ENCODE results near the gene LMLN.
"Not testable (repeated sequence)": the region's sequence is repeated elsewhere in the genome, so short reads cannot be mapped to it uniquely, and the experiment has no call there.

LMLN gene

DNA sequence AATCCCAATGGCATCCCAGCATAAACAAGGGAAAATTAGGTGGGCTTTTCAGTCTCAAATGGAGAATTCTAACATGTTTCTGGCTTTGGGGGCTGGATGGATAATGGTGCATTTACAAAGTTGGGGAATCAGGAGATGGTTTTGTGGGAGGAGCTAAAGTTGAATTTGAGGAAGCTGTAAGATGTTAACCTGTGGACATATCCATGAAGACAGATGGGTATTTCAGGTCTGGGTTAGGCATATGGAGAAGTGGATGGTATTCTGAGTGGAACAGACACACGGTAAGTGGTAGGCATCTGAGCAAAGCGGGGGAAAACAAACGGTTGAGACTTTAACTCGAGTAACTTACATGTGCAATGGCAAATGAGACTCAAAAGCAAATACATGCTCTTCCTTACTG, 1.7 kb upstream of the LMLN start:
- no peak for DNase-seq

DNA sequence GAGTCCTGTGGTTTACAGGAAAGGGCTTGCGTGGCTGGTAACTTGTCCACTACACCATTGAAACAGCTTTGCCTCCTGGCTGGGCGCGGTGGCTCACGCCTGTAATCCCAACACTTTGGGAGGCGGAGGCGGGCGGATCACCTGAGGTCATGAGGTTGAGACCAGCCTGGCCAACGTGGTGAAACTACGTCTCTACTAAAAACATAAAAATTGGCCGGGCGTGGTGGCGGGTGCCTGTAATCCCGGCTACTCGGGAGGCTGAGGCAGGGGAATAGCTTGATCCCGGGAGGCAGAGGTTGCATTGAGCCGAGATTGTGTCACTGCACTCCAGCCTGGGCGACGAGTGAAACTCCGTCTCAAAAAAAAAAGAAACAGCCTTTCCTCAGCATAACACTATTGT, 1.2 kb upstream of the LMLN start:
- DNase-seq = not testable (repeated sequence)

DNA sequence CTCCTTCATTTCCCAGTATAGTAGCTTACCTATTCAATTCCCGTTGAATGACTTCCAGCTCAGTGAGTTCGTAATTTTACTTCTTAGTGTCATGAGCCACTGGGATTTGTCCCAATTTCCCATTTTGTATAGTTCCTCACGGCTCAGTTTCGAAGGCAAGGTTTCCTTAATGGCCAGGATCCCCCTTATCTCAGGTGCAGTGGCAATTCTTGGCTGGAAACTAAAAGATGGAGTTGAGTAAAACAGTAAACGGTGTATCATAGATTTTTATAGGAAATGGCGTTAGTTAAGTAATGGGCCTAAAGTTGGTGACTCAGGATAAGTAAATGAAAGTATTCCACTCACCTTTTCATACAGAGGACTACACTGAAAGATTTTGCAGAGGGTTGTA, 522 bp upstream of the LMLN start:
- no peak for DNase-seq

DNA sequence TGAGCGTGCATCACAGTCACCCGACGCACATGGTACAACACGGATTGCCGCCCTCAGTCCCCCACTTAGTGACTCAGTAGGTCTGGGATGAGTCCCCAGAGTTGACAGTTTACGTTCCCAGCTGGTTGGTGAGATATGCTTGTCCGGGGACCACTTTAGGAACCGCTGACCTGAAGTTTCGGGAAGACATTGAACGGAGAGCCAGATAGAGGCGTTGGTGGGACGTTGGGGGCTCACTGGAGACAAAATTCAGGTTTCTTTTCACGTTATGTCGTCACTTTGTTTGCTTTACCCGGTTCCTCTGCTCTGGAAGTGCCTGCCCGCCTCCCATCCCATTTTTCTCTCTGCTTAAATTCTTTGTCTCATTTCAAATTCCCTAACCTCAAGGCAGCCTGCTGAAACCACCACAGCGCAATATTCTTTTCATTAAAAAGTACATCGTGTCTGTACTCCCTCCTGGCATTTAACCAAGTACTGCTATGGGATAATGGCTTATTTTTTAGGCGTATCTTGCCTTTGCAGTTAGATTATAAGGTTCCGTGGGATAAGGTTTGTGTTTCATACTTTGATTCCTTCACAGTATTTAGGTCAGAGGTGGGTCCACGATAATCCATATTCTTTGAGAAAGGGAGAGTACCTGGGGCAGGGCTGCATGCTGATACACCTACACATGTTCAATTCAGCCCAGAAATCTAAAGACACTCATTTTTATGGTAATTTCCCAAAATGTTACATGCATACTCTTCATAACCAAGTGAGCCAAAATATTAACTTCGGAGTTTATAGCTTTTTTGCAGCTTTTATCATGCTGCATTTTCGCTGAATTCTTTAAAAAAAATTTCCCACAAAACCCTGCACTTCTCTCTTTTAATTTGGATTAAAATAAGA, 921 bp downstream of the LMLN start:
- no peak for DNase-seq

DNA sequence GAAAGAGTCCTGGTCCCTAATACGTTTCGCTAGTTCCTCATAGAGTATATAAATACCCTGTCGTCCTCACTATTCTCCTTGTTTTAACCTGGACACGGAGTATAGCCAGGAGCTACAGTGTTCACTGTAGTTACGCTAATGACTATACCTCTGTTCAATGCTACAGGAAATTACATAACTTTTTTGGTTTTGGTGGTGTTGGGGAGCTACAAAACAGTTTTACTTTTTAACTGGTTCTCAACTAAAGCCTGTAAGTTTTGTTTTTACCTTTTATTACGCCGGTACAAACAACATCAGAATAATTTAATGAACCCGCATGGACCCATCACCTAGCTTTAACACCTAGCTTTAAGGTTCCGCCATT, 1.5 kb downstream of the LMLN start:
- no peak for DNase-seq

DNA sequence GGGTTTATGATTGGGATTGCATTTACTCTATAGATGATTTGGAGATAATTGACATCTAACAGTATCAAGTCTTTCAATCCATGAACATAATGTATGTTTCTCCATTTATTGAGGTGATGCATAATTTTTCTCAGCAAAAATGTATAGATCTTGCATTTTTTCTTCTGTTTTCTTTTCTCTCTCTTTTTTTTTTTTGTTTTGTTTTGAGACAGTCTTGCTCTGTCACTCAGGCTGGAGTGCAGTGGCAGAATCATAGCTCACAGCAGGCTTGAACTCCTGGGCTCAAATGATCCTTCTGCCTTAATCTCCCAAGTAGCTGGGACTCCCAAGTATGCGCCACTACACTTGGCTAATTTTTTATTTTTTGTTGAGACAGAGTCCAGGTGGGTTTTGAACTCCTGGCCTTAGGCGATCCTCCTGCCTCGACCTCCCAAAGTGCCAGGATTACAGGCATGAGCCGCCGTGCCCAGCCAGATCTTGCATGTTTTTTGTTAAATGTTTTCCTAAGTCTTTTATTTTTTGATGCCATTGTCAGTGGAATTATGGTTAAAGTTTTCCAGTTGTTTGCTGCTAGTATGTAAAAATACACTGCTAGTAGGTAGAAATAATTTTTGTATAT, 3.1 kb downstream of the LMLN start:
- DNase-seq = no peak

DNA sequence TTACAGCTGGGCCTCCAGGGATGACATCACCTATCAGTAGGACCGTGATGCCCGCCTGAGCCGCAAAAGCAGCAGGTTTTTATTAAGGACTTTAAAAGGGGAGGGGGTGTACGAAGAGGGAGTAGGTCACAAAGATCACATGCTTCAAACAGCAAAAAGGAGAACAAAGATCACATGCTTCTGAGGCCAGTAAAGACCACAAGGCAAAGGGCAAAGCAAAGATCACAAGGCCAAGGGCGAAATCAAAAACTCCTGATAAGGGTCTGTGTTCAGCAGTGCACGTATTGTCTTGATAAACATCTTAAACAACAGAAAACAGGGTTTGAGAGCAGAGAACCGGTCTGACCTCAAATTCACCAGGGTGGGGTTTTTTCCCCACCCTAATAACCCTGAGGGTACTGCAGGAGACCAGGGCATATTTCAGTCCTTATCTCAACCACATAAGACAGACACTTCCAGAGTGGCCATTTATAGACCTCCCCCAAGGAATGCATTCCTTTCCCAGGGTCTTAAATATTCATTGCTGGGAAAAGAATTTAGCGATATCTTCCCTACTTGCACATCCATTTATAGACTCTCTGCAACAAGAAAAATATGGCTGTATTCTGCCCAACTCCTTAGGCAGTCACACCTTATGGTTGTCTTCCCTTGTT, 7.4 kb downstream of the LMLN start:
- not testable (repeated sequence) for DNase-seq

DNA sequence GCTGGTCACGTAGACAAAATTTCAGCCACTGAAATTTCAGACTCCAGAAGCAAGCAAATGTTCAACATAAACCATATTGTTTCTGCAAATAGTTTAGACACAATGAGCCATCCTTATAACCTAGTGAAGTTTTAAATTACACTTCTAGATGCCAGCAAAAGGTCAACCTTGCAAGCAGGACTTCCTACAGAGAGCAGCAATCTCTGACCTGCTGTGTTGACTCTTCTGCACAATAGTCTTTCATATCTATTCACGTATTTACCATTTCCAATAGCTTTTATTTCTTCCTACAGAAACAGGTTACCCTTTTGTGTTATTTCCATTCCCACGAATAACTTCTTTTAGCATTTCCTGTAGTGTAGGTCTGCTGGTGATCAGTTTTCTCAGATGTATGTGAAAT, 10.6 kb downstream of the LMLN start:
- no peak for DNase-seq

DNA sequence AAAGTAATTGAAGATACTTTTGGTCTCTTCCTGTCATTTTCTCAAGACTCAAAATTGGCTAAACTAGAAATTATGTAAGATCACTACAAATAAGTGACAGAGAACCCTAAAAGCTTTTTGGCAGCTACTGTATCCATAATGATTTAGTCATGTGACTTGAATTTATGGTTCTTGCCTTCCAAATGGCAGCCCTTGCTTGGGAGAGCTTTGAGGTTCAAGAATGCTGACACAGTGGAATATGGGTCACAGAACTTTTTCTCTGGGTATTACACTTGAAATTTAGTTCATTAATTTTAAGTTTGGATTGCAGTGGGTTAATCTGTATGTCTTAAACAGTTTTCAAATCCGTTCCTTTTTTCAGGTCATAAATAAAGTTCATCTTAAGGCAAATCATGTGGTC, 14.0 kb downstream of the LMLN start:
- no peak for DNase-seq

DNA sequence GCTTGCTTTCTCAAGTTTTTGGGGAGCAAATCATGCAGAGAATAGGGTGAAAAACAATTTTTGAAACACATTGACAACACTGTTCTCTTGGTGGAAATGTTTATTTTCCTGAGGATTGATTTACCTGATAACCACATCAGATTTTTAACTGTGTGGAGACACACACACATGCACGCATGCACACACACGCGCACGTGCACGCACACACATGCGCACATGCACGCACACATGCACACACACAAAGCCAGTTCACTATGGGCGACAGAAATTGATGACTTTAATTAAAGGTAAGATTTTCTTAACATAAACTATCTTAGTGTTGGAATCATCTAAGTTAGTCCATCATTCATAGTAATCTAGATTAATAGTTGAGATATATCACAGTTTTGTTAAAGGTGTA, 15.3 kb downstream of the LMLN start:
- no peak for DNase-seq

DNA sequence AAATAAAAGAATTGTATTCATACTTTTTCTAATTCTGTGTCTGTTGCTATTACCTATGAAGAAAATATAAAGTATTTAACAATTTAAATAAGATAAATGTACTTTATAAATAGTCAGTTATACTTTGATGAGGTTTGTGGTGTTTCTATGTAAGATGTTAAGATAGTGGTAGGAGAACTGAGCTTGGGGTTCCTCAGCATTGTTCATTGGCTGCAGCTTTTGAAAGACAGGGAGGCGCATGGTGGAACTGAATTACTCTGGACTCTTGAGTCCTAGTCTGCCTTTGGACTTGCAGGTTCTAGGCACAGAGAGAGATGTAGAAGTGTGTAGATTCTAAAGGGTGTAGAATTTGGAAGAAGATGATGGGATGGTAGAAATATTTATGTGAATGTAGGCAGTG, 23.1 kb downstream of the LMLN start:
- no peak for DNase-seq

DNA sequence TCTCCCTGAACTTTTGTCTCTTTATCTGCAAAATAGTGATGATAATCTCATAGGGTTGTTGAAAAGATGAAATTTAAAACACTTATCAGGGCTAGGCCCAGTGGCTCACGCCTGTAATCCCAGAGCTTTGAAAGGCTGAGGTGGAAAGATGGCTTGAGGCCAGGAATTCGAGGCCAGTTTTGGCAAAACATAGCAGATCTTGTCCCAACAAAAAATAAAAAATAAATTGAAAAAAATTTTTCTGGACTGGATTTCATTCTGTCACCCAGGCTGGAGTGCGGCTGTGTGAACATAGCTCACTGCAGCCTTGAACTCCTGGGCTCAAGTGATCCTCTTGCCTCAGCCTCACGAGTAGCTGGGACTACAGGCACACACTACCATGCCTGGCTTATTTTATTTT, 29.6 kb downstream of the LMLN start:
- no peak for DNase-seq

DNA sequence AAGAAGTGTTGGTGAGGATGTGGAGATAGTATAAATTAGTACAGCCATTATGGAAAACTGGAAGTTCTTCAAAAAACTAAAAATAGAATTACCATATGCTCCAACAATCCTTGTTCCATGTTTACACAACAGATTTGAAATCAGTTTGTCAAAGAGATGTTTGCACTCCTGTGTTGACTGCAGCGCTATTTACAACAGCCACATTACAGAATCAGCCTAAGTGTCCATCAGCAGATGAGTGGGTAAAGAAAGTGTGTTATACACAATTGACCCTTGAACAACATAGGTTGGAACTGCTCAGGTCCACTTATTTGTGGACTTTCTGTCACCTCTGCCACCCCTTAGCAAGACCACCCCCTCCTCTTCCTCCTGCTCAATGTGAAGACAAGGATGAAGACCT, 34.7 kb downstream of the LMLN start:
- DNase-seq = no peak

DNA sequence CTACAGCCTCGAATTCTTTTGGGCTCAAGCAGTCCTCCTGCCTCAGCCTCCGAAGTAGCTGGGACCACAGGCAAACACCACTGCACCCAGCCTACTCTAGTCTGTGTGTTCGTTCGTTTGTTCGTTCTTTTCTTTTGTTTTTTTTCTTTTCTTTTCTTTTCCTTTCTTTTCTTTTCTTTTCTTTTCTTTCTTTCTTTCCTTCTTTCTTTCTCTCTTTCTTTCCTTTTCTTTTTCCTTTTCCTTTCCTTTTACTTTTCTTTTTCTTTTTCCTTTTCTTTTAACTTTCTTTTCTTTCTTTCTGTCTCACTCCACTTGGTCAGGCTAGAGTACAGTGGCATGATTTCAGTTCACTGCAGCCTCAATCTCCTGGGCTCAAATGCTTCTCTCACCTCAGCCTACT, 36.8 kb downstream of the LMLN start:
- DNase-seq = no peak

DNA sequence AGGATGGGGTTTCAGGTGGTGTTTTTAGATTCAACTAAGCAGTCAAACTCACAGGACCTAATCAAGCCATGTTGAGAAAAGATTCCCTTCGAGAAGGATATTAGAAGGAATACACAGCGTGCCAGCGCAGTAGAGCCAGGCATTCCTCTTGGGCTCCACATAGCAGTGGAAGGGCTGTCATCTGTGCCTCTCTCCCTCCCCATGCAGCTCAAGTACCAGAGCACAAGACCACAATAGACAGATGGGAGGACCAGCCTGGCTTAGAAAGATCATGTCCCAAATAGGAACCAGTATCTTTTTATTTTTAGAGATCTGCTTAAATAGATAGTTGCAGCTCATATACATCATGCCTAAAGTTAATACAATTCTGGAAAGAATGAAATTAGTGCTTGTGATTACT, 37.9 kb downstream of the LMLN start:
- no peak for DNase-seq

DNA sequence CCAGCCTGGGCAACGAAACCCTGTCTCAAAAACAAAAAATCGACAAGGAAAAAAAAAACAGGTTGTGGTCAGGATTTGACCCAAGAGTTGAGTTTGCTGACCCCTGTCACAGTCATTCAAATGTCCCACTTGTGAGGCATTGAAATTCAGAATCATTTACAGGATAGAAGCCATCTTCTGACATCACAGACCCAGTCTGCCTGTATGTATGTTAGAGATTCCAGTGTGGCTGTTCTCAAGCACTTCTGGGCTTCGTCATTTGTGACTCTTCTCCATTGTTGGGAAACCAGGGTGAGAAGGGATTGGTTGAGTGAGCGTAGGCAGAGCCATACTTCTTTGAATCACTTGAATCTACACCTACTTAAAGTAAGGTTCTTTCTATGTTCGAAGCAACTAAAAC, 57.1 kb downstream of the LMLN start:
- no peak for DNase-seq

DNA sequence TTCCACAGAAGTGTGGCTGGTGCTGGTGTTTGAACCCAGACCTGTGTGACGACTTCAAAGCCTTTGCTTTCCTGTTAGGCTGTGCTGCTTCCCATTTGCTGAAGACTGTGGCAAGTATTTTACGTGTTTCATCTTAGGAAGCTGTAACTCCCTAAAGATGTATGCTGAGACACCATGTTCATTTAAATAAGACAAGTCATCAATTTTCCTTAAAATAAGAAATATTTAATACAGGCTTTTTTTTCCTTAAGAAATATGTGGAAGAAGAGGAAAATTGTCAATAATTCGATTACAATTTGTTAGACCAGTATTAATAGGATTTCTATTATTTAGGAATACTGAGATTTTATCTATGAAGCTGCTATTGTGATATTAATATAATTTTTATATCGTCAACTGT, 58.4 kb downstream of the LMLN start:
- DNase-seq = no peak

DNA sequence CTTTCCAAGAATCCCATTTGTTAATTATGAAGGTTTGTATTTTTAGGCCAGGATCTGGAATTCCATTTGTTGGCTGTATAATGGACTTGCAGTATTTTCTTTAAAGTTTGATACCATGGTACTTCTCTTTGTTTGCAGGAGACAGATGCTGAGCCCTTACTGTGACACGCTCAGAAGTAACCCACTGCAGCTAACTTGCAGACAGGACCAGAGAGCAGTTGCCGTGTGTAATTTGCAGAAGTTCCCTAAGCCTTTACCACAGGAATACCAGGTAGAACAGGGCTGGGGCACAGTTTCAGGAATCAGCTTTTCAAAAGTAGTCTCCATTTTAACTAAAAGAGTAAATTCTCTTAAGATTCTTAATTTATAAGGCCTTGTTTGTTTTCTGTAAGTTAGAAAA, 59.1 kb downstream of the LMLN start:
- no peak for DNase-seq

DNA sequence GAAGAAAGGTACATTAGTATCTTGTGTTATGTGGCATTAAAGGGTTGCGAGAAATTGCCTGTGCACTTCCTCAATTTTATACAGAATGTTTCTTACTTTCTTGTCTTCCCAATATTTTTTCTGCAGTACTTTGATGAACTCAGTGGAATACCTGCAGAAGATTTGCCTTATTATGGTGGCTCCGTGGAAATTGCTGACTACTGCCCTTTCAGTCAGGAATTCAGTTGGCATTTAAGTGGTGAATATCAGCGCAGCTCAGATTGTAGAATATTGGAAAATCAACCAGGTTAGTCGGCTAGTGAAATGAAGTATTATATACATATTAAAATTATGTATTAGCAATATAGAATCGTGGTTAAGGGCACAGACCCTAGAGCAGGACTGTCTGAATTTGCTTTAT, 61.3 kb downstream of the LMLN start:
- no peak for DNase-seq

DNA sequence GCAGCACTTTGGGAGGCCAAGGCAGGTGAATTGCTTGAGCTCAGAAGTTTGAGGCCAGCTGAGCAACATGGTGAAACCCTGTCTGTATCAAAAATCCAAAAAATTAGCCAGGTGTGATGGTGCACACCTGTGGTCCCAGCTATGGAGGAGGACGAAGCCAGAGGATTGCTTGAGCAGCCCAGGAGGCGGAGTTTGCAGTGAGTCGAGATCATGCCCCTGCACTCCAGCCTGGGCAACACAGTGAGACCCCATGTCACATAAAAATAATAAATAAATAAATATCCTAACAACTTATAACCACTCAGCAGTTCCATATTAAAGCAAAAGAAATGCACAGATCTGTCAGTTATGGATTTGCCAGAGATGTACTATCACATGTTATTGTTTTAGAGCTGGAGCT, 62.6 kb downstream of the LMLN start:
- DNase-seq = no peak

DNA sequence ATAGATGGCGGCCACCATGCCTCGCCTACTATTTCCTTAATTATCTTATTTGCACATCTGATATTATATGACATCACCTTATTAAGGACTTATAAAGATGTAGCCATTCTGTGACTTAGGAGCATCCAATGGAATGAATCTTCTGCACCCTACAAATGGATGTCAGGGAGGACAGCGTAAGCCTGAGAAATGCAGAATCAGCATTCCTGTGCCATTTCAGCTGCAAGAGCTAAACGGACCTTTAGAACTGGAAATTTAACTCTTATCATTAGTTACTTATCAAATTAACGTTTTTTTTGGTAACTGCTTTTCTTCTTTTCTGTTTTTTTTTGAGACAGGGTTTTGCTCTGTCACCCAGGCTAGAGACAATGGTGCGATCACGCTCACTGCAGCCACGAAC, 65.6 kb downstream of the LMLN start:
- DNase-seq = no peak

DNA sequence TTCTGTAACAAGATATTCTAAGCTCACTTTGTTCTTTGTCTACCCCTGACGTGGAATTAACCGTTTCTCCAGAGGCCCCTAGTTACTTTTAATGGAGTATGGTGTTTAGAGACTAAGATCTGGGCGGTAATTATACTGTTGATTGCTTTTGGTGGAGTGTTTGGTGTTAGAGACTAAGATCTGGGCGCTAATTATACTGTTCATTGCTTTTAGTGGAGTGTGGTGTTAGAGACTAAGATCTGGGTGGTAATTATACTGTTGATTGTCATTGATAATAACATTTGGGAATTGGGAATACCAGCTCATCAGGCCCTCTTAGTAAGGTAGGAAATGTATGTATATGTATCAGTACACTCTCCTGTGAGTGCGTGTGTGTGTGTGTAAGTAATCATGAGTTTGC, 66.6 kb downstream of the LMLN start:
- no peak for DNase-seq

DNA sequence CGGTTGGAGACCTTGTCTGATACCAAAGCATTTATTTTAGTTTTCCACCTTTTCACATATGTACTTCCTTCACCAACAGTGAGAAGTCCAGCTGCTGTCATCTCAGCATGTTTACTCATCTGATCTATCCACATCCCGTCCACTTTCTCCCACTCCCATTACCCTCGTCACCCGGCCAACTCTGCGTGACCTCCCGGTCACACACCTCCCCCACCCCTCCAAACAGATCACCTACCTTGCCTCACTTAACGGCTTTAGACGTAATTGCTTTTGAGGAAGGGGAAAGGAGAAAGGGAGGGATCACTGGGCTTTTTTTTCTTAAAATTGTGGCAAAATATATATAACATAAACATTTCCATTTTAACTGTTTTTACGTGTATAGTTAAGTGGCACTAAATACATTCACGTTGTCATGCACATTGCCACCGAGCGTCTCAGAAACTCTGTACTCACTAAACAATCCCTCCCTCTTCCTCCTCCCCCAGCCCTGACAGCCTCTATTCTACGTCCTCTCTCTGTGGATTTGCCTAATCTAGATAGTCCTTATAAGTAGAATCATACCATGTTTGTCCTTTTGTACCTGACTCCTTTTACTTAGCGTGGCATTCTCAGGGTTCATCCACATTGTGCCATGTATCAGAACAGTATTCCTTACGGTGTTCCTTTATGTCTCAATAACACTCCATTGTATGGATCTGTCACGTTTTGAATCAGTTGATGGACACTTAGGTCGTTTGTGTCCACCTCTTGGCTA, 67.2 kb downstream of the LMLN start:
- DNase-seq = no peak
